HG03103 (cell line): Measurements from ENCODE around the gene HEATR5B.
"Not testable (repeated sequence)": the region's sequence is repeated elsewhere in the genome, so short reads cannot be mapped to it uniquely, and the experiment has no call there.

ENCODE experiments used
- ATAC-seq: cut with Tn5 transposase; IDR thresholded peaks from one replicate; pipeline ENCODE4 v1.9.1; 2021; ENCODE audit warnings: low read depth; ENCODE audit not compliant: unreplicated experiment

HEATR5B gene

DNA sequence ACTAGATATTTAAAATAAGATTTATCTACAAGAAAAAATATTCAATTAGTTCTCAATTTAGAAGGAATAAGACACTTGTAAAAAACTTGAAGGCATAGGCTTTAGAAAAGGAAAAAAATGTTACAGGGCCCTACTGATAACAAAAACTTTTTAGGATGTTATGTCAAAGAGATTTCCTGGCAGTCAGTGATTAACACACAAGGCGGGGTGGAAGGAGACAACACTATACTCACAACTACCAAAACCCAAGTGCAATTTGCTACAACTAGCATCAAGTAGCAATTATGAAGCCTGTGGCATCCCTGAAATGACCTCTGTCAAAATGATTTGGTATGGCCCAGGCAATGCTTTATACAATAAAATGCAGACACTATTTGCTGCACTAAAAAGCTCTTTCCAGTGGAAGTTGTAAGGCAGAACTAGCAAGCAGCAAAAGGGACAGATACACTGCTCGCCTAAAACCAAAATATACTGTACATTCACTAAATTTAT is 133.1 kb downstream of the HEATR5B start:
- no peak for ATAC-seq

DNA sequence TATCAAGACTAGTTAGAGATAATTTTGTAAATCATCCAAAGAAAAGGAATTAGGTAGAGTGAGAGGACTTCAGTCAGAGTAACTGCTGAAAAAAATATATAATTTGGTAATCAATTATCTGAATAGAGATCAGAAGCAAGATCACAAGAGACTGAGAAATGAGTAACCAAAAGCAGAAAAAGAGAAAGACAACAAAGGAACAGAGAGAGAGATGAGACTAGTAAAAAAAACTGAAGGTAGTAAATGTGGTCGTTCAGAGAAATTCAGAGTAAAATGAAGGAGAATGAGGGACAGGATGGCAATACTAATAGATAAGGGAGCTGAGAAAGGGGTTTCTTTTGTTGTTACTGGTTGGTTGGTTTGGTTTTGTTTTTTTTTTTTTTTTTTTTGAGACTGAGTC is 134.3 kb downstream of the HEATR5B start:
- ATAC-seq: no peak

DNA sequence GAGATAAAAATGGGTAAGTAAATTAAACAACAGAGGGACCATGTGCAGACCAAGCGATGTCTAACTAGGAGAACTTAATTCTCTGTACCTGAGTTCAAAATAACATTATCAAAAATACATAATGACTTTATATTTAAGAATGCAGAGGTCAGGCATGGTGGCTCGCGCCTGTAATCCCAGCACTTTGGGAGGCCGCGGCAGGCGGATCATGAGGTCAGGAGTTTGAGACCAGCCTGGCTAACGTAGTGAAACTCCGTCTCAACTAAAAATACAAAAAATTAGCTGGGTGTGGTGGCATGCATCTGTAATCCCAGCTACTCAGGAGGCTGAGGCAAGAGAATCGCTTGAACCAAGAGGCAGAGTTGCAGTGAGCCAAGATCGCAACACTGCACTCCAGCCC is 138.9 kb downstream of the HEATR5B start:
- ATAC-seq: not testable (repeated sequence)

- no peak for ATAC-seq
Observed at GRCh38 chr2:36941867-36942266, 142.3 kb downstream of the HEATR5B start.

DNA sequence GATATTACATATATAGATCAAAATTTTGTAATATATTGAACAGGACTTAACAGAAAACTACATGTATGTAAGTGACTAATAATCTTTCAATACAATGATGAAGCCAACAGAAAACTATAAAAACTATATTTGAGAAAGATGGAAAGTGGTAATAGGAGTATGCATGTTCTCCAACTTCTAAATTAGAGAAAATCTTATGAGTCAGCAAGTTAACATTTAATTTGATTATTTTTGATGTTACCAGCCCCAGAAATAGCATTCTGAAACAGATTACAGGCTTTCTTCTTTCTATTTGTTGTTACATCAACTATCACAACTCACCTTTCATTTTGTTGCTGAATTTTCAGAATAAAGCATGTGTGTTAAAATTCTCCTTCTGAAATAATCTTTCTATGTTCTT is 147.6 kb downstream of the HEATR5B start:
- ATAC-seq: not testable (repeated sequence)

DNA sequence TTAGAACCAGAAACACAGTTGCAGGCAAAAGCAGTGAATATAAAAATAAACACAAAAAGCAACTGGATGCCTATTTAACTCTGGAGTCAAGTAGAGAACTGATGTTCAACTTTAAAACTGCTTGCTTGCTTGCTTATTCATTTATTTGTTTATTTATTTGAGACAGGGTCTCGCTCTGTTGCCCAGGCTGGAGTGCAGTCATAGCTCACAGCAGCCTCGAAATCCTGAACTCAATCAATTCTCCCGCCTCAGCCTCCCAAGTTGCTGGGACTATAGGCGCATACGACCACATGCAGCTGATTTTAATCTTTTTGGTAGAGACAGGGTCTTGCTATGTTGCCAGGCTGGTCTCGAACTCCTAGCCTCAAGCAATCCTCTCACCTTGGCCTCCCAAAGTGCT is 152.5 kb downstream of the HEATR5B start:
- ATAC-seq: not testable (repeated sequence)
